Measurements from ENCODE around the gene PXT1. TPM values are rescaled to one million over a fixed set of nuclear protein-coding genes. Genes with fewer than 3 reads are reported as not detected.
"Not testable (repeated sequence)": the region's sequence is repeated elsewhere in the genome, so short reads cannot be mapped to it uniquely, and the experiment has no call there.

The PXT1 gene
- total RNA-seq, 4 donors from 2014 or later = not detected

- Histone ChIP-seq H3K36me3 (no peaks in the 10 kb centered on the region), H3K4me1 (peaks cover 0 to 6% (median 2%) of the 10 kb centered on the region in 4 donors), H3K27me3 (no peaks in the 10 kb centered on the region), H3K9me3 (no peaks in the 10 kb centered on the region), H3K4me3 (no peak overlapping the region), H3K27ac (no peak overlapping the region)
- TF ChIP-seq CTCF (IDR thresholded peaks at IDR 0.05) (no peak), POLR2A (IDR thresholded peaks at IDR 0.05) (no peak)
- no peak for DNase-seq
Observed at GRCh38 chr6:36419310-36419709, 23.3 kb downstream of the PXT1 start.

GRCh38 chr6:36418558-36418957 lies 24.1 kb downstream of the PXT1 start:
- no peak for DNase-seq
- no peaks in the 10 kb centered on the region for H3K36me3 ChIP-seq
- H3K4me3 ChIP-seq = no peak overlapping the region
- no peak for TF ChIP-seq CTCF (IDR thresholded peaks at IDR 0.05)
- TF ChIP-seq POLR2A (IDR thresholded peaks at IDR 0.05) = no peak
- H3K27me3 ChIP-seq = no peaks in the 10 kb centered on the region
- H3K27ac ChIP-seq = no peak overlapping the region
- no peaks in the 10 kb centered on the region for H3K9me3 ChIP-seq
- peaks cover 0 to 6% (median 2%) of the 10 kb centered on the region in 4 donors for H3K4me1 ChIP-seq

GRCh38 chr6:36414481-36414880 lies 28.2 kb downstream of the PXT1 start:
- H3K4me1 ChIP-seq = no peaks in the 10 kb centered on the region
- no peak overlapping the region for H3K4me3 ChIP-seq
- no peaks in the 10 kb centered on the region for H3K36me3 ChIP-seq
- H3K9me3 ChIP-seq = no peaks in the 10 kb centered on the region
- DNase-seq = no peak
- TF ChIP-seq CTCF (IDR thresholded peaks at IDR 0.05) (no peak), POLR2A (IDR thresholded peaks at IDR 0.05) (no peak)
- no peak overlapping the region for H3K27ac ChIP-seq
- H3K27me3 ChIP-seq = no peaks in the 10 kb centered on the region

- H3K4me3 ChIP-seq = no peak overlapping the region
- DNase-seq = no peak
- no peak for TF ChIP-seq POLR2A (IDR thresholded peaks at IDR 0.05)
- TF ChIP-seq CTCF (IDR thresholded peaks at IDR 0.05) = no peak
- H3K27ac ChIP-seq = no peak overlapping the region
- H3K27me3 ChIP-seq = no peaks in the 10 kb centered on the region
- H3K4me1 ChIP-seq = no peaks in the 10 kb centered on the region
- H3K36me3 ChIP-seq = no peaks in the 10 kb centered on the region
- no peaks in the 10 kb centered on the region for H3K9me3 ChIP-seq
Observed at GRCh38 chr6:36413489-36414480, 28.9 kb downstream of the PXT1 start.

- H3K36me3 ChIP-seq, H3K27me3 ChIP-seq, H3K4me3 ChIP-seq, H3K4me1 ChIP-seq, H3K27ac ChIP-seq, H3K9me3 ChIP-seq, DNase-seq: not testable (repeated sequence)
Observed at GRCh38 chr6:36409718-36410117, 32.9 kb downstream of the PXT1 start.

GRCh38 chr6:36404164-36404563 lies 38.5 kb downstream of the PXT1 start:
- Histone ChIP-seq H3K27me3 (no peaks in the 10 kb centered on the region), H3K9me3 (no peaks in the 10 kb centered on the region), H3K4me1 (no peaks in the 10 kb centered on the region), H3K4me3 (no peak overlapping the region), H3K27ac (no peak overlapping the region), H3K36me3 (no peaks in the 10 kb centered on the region)
- TF ChIP-seq POLR2A (IDR thresholded peaks at IDR 0.05) (no peak), CTCF (IDR thresholded peaks at IDR 0.05) (no peak)
- DNase-seq = no peak
